ENCODE measurements around the gene EMSY.

DNA sequence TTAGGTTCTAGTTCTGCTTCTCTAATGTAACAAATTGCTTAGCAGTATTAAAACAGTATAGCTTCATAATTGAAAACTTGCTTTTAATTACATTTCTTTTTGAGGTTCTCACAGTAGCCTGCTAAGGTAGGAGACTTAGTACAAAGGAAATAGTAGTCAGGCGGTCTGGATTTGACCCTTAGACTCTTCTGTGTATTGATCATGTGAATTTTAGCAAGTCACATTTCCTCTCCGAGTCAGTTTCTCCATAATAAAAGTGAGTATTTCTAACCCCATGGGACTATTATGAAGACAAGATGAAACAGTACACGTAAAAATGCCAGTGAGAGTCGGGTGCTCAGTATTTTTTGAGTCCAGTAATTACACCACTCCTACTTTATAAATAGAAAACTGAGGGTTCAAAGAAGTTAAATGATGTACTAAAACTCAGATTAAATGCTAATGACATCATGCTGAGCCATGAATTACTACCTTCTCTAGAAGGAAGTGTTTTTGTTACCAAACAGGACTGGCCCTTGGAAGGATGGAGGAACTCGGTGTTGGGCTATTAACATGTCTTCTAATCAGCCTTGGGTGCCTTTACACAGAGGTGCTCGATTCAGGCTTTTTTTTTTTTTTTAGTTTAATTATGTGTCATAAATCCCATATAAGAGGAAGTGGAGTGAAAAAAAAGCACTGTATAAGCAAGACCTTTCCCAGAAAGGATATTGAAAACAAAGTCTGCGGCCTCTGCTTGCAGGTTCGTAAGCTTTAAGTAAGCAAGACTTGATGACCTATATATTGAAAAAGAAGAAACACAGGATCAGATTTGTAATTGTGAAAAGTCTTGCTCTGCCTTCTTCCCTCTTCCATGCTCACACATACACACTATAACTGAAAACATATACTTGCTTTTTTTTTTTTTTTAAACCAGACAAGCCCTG is 109.0 kb downstream of the EMSY start:
- no peak for TF ChIP-seq POLR2A (IDR thresholded peaks at IDR 0.05)
- TF ChIP-seq, protein P1, sequence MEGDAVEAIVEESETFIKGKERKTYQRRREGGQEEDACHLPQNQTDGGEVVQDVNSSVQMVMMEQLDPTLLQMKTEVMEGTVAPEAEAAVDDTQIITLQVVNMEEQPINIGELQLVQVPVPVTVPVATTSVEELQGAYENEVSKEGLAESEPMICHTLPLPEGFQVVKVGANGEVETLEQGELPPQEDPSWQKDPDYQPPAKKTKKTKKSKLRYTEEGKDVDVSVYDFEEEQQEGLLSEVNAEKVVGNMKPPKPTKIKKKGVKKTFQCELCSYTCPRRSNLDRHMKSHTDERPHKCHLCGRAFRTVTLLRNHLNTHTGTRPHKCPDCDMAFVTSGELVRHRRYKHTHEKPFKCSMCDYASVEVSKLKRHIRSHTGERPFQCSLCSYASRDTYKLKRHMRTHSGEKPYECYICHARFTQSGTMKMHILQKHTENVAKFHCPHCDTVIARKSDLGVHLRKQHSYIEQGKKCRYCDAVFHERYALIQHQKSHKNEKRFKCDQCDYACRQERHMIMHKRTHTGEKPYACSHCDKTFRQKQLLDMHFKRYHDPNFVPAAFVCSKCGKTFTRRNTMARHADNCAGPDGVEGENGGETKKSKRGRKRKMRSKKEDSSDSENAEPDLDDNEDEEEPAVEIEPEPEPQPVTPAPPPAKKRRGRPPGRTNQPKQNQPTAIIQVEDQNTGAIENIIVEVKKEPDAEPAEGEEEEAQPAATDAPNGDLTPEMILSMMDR (IDR thresholded peaks at IDR 0.05): no peak

All from Peyer's patch (tissue), 4 donors.